NCI-H82 treated with DMSO at 0.1 percent for 48 hours (cell line): ENCODE data around the gene RNPEPL1.

Experiments used
- DNase-seq: peaks from one replicate; lab custom pipeline; 2025; ENCODE audit not compliant: unreplicated experiment; lab: John Stamatoyannopoulos, UW

Gene RNPEPL1

GRCh38 chr2:240589850-240590525 is 21.7 kb downstream of the RNPEPL1 start:
- no peak for DNase-seq

- DNase-seq, result no peak
Observed at GRCh38 chr2:240590681-240591111, 22.4 kb downstream of the RNPEPL1 start.

GRCh38 chr2:240591226-240591625 is 22.9 kb downstream of the RNPEPL1 start:
- DNase-seq, result no peak

GRCh38 chr2:240591784-240592183 is 23.5 kb downstream of the RNPEPL1 start:
- DNase-seq, result no peak

- DNase-seq, result no peak
Observed at GRCh38 chr2:240593026-240593702, 24.9 kb downstream of the RNPEPL1 start.

GRCh38 chr2:240593703-240594451 is 25.6 kb downstream of the RNPEPL1 start:
- no peak for DNase-seq

- no peak for DNase-seq
Observed at GRCh38 chr2:240594511-240595380, 26.5 kb downstream of the RNPEPL1 start.

GRCh38 chr2:240595381-240596079 is 27.2 kb downstream of the RNPEPL1 start:
- peak; percentile 1 for DNase-seq

- no peak for DNase-seq
Observed at GRCh38 chr2:240596080-240596460, 27.8 kb downstream of the RNPEPL1 start.

- DNase-seq, result no peak
Observed at GRCh38 chr2:240596491-240596931, 28.2 kb downstream of the RNPEPL1 start.

GRCh38 chr2:240597054-240597418 is 28.8 kb downstream of the RNPEPL1 start:
- DNase-seq, result no peak

GRCh38 chr2:240597419-240598181 is 29.3 kb downstream of the RNPEPL1 start:
- no peak for DNase-seq

GRCh38 chr2:240598311-240598911 is 30.1 kb downstream of the RNPEPL1 start:
- DNase-seq, result no peak

- no peak for DNase-seq
Observed at GRCh38 chr2:240599141-240599583, 30.9 kb downstream of the RNPEPL1 start.

GRCh38 chr2:240600451-240600961 is 32.2 kb downstream of the RNPEPL1 start:
- DNase-seq, result no peak

- DNase-seq, result no peak
Observed at GRCh38 chr2:240601061-240601830, 33.0 kb downstream of the RNPEPL1 start.

GRCh38 chr2:240601831-240602160 is 33.5 kb downstream of the RNPEPL1 start:
- DNase-seq, result no peak

- DNase-seq, result no peak
Observed at GRCh38 chr2:240602266-240603050, 34.2 kb downstream of the RNPEPL1 start.
